GM18858 (cell line): ENCODE data around the gene ABCA8.

Experiments
- ATAC-seq: cut with Tn5 transposase; IDR thresholded peaks from one replicate; pipeline ENCODE4 v1.9.1; 2021; ENCODE audit not compliant: unreplicated experiment

ABCA8 gene

DNA sequence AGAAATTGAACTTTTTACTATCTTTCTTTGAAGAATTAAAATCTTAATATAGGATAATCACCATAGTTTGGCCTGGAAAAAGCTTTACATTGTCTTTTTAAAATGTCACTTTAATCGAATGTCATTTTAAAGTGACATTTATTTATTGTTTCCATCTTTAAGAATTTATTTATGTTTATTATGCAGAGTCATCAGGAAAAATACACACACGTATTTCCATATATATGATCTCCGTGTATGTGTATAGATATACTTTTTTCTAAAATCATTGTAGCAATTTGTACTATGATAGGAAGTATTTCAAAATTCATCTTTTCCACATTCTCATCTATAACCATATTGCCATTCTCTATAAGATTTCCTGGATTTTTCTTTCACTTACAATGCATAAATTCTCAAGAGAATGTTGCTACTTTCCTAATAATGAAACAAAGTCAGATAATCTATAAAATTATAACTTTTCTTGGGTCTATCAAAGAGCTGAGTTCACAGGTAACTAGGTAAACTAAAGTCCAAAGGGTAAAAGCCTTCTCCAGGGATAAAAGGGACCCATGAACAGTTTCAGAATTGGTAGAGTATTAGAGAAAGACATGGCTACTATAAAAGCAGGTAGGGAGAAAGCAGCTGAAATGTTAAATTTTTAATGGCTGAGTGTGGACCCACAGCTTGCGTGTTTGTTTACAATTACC, 11.9 kb downstream of the ABCA8 start:
- no peak for ATAC-seq

DNA sequence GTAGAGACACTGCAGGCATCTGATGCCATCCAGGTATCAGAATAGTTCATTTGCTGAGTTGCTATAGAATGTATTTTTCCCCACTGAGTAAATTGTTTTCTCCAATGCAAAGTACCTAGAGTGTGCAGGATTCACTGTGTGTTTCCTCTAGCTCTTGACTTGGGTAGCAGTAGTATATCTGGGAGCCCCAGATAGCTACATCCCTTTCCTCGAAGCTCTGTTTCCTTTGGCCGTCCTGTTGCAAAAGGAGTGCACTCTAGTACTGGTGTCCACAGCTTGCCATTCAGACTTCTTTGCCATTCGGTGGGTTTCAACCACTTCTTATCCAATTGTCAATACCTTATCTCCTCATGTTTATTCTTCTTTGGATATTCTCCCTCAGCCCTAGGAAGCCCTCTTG, 12.8 kb downstream of the ABCA8 start:
- ATAC-seq: no peak

- ATAC-seq: no peak
Observed at GRCh38 chr17:68941761-68942160, 13.4 kb downstream of the ABCA8 start.

DNA sequence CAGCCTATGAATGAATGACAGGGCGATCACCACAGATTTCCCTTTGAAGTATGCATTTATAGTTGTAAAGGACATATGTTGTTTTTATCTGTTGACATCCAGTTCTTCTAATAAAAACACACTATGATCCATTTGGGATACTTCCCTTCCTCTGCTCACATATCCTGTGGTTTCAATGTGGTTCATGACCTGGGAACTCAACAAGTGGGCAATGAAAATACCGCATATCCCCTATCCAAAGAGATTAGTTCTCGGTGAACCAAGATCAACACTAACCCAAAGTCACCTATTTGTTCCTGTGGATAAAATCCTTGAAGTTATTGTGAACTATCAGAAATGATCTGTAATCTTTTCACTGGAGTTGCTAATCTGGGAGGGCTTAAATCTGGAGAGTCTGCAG, 16.0 kb downstream of the ABCA8 start:
- ATAC-seq: no peak

- ATAC-seq: no peak
Observed at GRCh38 chr17:68937890-68938514, 17.2 kb downstream of the ABCA8 start.

- ATAC-seq: no peak
Observed at GRCh38 chr17:68927516-68927915, 27.7 kb downstream of the ABCA8 start.

GRCh38 chr17:68924793-68925720, 30.1 kb downstream of the ABCA8 start:
- ATAC-seq: no peak

DNA sequence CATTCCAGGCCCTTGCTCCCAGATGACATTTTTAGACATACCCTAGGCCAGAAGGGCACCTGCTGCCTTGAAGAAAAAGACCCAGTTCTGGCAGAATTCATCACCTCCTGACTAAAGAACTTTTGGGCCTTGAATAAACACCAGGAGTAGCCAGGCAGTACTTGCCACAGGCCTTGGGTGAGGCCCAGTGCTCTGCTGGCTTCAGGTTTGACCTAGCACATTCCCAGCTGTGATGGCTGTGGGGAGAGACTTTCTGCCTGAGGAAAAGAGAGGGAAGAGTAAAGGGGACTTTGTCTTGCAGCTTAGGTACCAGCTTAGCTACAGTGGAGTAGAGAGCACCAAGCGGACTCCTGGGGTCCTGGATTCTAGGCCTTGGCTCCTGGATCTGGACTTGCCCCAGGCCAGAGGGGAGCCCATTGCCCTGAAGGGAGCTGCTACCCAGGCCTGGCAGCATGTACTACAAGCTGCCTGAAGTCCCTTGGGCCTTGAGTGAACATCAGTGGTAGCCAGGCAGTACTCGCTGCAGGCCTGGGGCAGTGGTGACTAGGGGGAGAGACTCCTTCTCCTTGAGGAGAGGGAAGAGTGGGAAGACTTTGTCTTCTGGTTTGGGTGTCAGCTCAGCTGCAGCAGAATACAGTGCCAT, 44.3 kb downstream of the ABCA8 start:
- no peak for ATAC-seq

DNA sequence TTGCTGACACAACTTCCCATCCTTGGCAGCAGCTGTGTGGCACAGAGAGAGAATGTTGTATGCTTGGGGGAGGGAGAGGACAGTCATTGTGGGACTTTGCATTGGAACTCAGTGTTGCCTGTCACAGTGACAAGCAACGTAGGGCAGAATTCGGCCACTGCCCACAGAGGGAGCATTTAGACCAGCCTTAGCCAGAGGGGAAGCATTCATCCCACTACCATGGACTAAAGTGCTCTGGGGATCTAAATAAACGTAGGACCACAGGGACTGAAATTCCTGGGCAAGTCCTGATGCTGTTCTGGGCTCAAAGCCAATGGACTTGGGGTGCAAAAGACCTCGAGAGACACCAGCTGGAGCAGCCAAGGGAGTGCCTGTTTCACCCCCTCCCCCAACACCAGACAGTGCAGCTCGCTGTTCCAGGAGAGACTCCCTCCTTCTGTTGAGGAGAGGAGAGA, 44.9 kb downstream of the ABCA8 start:
- no peak for ATAC-seq

- ATAC-seq: peak; percentile 59
Observed at GRCh38 chr17:68909066-68909465, 46.1 kb downstream of the ABCA8 start.

DNA sequence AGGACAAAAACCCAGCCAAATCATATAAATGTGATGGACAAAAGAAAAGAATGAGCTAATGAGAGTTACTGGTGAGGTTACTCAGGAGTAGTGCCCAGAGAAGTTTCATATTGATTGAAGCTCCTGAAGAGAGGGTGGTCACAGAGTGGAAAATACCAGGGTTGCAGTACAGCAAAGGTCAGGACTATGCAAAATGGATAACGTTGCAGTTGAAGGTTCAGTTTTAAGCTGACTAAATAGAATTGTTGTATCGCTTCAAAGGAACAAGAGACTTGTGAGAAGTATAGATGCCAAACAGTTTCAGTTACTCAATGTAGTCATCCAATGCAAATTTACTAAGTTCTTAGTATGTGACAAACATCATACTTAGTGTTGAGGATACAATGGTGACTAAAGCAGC, 47.1 kb downstream of the ABCA8 start:
- peak; percentile 76 for ATAC-seq

DNA sequence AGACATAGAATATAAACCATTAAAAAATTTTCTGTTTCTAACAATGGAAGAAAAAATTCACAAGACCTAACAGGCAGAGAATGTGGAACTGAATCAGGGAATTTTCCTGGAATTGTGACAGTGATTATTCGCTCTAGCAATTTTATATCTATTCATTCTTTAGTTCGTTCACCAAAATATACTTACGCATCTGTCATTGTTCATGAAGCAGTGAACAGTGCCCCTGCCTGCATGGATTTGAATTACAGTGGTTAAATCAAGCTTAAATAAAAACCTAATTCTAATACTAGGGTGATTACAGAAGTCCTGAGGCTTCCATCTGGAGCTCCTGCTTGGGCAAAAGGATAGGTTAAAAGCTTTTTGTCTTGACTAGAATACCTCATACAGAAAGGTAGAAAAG, 48.6 kb downstream of the ABCA8 start:
- no peak for ATAC-seq

DNA sequence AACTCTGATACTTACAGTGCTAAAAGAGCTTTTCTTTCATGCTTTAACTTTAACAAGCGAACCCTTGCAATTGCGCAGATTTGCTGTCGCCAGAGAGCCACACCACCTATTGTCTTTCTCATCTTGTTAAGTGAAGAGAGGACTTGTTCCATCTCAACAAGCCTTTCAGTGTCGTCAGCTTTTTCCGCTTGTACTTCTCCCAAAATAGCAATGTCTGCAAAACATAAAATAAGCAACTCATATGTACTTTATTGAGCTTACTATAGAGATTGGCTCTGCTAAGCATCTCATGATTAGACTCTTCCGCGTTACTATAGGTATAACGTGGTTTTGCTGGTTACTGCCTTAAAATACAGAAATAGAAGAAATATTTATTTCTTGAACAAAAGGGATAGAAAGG, 51.9 kb downstream of the ABCA8 start:
- no peak for ATAC-seq

DNA sequence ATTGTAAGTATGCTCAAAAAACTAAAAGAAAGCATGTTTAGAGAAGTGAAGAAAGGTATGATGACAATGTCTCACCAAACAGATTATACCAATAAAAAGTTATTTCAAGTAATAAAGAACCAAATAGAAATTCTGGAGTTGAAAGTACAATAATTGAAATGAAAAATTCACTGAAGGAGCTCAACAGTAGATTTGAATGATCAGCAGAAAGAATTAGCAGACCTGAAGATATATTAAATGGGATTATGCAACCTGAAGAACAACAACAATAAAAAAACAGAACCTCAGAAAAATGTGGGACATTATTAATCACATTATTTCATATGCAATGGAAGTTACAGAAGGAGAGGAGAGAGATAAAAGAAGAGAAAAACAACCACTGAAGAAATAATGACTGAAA, 57.6 kb downstream of the ABCA8 start:
- ATAC-seq: no peak

DNA sequence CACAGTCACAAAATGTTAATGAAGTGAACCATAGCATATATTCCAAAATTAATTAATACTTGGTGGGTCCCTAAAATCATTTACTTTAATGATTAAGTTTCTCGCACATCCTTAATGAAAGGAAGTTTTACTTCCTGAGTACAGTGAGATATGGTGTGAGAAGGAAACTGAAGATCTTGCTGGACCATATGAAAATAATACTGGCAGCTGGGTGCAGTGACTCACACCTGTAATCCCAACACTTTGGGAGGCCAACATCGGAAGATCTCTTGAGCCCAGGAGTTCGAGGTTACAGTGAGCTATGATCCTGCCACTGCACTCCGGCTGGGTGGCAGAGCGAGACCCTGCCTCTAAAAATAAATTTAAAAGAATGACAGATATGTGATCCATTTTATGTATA, 62.5 kb downstream of the ABCA8 start:
- no peak for ATAC-seq

GRCh38 chr17:68892193-68892592, 63.0 kb downstream of the ABCA8 start:
- ATAC-seq: no peak

DNA sequence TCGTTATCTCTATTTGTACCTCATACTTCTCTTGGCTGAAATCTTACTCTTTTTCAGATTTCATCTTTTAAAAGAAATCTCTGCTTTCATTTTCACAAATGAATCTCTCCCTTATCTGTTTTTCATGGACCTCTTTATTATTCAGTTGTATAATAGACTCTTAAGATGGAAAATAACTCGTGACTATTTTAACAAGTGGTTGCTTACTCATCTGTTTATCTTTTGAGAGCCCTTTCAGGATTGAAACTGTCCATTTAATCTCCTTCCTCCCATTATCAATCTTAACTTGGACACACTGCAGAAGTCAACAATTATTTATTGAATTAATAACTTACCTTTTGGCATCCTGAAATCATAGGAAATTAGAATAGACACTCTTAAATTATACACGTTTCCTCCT, 68.8 kb downstream of the ABCA8 start:
- ATAC-seq: no peak

GRCh38 chr17:68884888-68885287, 70.3 kb downstream of the ABCA8 start:
- ATAC-seq: no peak

GRCh38 chr17:68878226-68878885, 76.8 kb downstream of the ABCA8 start:
- no peak for ATAC-seq

DNA sequence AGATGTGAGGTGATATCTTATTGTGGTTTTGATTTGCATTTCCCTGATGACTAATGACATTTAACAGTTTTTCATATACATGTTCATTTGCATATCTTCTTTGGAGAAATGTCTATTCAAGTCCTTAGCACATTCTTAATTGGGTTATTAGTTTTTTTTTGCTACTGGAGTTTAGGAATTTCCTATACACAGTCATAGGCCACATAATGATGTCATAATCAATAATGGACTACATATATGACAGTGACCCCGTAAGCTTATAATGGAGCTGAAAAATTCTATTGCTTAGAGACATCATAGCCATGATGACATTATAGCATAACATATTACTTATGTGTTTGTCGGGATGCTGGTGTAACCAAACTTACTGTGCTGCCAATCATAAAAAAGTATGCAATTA, 83.7 kb downstream of the ABCA8 start:
- ATAC-seq: no peak

DNA sequence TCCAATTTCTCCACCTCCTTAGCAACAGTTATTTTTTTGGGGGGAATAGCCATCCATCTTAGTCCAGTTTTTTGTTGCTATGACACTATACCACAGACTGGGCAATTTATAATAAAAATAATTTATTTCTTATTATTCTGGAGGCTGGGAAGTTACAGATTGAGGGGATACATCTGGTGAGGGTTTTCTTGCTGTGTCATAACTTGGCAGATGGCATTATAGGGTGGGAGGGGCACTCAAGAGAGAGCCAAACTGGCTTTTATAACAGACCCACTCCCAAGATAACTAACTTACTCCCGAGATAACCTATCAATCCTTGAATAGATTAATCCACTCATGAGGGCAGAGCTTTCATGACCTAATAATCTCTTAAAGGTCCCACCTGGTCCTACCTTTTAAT, 84.2 kb downstream of the ABCA8 start:
- ATAC-seq: no peak
